ENCODE results near the gene TNFRSF8. TPM values are rescaled to one million over a fixed set of nuclear protein-coding genes. Genes with fewer than 3 reads are reported as not detected.

Gene TNFRSF8
- total RNA-seq, 4 donors from 2014 or later, result 0.83 to 2.8 (median 2.3) TPM

GRCh38 chr1:12148958-12149790 is 86.1 kb downstream of the TNFRSF8 start:
- no peak overlapping the region for H3K4me3 ChIP-seq
- peak overlapping the region in 3 of 4 donors; percentile 44 to 75 (median 75) for H3K27ac ChIP-seq (replicated peaks in 1 of 4)
- no peaks in the 10 kb centered on the region for H3K27me3 ChIP-seq
- 69% methylated on average over 5 of the region's 5 CpGs for WGBS
- intact Hi-C loops (cut with DNase I), result no loop called here
- peaks cover 0 to 5% (median 2%) of the 10 kb centered on the region in 4 donors for H3K9me3 ChIP-seq
- no peak for TF ChIP-seq POLR2AphosphoS5 (IDR thresholded peaks at IDR 0.05)
- no peak for DNase-seq (ENCODE audit: extremely low spot score)
- H3K36me3 ChIP-seq, result no peaks in the 10 kb centered on the region
- H3K4me1 ChIP-seq, result peaks cover 9 to 51% (median 41%) of the 10 kb centered on the region in 4 donors

GRCh38 chr1:12149791-12150175 is 86.7 kb downstream of the TNFRSF8 start:
- TF ChIP-seq POLR2A (IDR thresholded peaks at IDR 0.05; ENCODE audit: low read depth), result no peak
- TF ChIP-seq EP300 (IDR thresholded peaks at IDR 0.05), result no peak
- no peak for TF ChIP-seq CTCF (IDR thresholded peaks at IDR 0.05)
- no peak for TF ChIP-seq POLR2AphosphoS5 (IDR thresholded peaks at IDR 0.05)
- H3K36me3 ChIP-seq, result no peaks in the 10 kb centered on the region
- peak overlapping the region in 1 of 4 donors; percentile 59 for H3K27ac ChIP-seq (replicated peaks in 1 of 4)
- H3K9me3 ChIP-seq, result peaks cover 0 to 5% (median 2%) of the 10 kb centered on the region in 4 donors
- 87% methylated on average over 5 of the region's 6 CpGs for WGBS
- no peak overlapping the region for H3K4me3 ChIP-seq
- peaks cover 0 to 2% (median 0%) of the 10 kb centered on the region in 4 donors for H3K27me3 ChIP-seq
- intact Hi-C loops (cut with DNase I), result no loop called here
- peaks cover 6 to 48% (median 36%) of the 10 kb centered on the region in 4 donors for H3K4me1 ChIP-seq
- DNase-seq (ENCODE audit: extremely low spot score), result no peak

DNA sequence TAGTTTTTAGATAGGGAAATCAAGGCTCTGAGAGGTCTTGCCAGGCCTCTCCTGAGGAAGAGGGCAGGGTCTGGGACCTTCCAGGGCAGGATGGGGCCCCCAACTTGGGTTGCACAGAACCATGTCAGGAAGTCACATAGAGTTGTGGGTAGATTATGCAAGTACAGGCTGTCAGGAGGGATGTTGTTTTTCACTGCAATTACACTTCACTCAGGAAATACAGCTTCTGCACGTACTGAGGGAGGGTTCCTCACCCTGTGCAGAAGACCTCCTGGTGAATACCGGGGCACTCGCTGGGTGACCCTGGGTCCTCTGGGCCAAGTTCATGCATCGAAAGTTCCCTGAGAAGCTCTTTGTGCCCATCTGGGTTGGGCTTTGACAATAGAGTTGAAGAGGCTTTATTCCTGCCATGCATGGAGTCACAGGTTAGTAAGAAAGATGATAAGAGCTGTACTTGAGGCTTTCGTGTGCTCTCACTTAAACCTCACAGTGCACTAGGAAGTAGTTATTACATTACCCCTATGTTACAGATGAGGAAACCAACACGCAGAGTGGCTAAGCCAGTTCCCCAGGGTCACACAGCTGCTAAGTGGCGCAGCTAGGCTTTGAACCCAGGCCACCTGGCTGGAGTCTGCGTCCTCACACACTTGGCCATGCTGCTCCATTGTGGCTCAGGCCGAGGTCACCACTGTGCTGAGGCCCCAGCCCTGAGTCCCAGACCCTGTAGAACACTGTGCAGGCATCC is 87.5 kb downstream of the TNFRSF8 start:
- Histone ChIP-seq H3K27ac (replicated peaks in 1 of 4) (peak overlapping the region in 2 of 4 donors; percentile 31 to 59), H3K9me3 (peaks cover 0 to 5% (median 2%) of the 10 kb centered on the region in 4 donors), H3K4me3 (no peak overlapping the region), H3K4me1 (peaks cover 6 to 48% (median 34%) of the 10 kb centered on the region in 4 donors), H3K27me3 (peaks cover 0 to 10% (median 0%) of the 10 kb centered on the region in 4 donors), H3K36me3 (no peaks in the 10 kb centered on the region)
- TF ChIP-seq EP300 (IDR thresholded peaks at IDR 0.05), result no peak
- TF ChIP-seq POLR2AphosphoS5 (IDR thresholded peaks at IDR 0.05), result peak; percentile 5 to 8
- WGBS, result 87% methylated on average over 6 of the region's 9 CpGs
- intact Hi-C loops (cut with DNase I), result no loop called here
- no peak for DNase-seq (ENCODE audit: extremely low spot score)

- H3K4me1 ChIP-seq, result peaks cover 6 to 40% (median 27%) of the 10 kb centered on the region in 4 donors
Observed at GRCh38 chr1:12151465-12151864, 88.4 kb downstream of the TNFRSF8 start.

DNA sequence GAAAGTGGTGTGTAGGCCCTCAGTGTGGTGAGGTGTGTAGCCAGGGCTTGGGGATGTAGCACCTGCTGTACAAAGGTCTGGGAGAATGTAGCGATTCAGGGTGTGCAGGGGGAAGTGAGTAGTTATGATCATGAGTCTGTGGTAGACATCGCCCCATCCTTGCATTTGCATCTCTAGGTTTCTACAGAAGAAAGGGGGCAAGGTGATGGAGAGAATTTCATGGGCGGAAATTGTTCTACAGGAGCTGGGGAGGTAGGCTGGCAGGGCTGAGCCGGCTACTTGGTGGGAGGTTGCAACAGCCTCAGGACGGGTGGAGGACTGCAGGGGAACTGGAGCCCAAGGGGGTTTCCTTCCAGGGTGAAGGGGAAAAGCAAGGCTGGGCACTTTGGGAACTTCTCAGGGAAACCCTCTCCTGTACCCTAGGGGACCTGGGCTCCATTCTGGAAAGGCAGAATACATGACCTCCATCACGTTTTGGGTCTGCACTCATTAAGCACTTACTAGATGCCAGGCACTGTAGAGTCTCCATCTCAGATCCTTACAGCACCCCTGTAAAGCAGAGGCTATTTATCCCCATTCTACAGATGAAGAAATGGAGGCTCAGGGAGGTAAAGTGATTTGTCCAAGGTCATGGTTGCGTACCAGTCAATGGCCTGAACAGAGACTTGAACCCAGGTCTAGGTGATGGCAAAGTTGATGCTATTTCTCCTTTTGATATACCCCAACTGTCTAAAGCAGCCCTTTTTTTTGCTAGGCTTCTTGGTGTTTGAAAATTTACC is 89.2 kb downstream of the TNFRSF8 start:
- Histone ChIP-seq H3K4me1 (peaks cover 6 to 35% (median 24%) of the 10 kb centered on the region in 4 donors), H3K4me3 (no peak overlapping the region), H3K27ac (replicated peaks in 1 of 4) (peak overlapping the region; percentile 37 to 50 (median 47)), H3K36me3 (no peaks in the 10 kb centered on the region), H3K9me3 (peaks cover 0 to 5% (median 2%) of the 10 kb centered on the region in 4 donors), H3K27me3 (peaks cover 0 to 12% (median 0%) of the 10 kb centered on the region in 4 donors)
- 87% methylated on average over 7 of the region's 7 CpGs for WGBS
- no peak for DNase-seq (ENCODE audit: extremely low spot score)
- intact Hi-C loops (cut with DNase I), result no loop called here
- no peak for TF ChIP-seq CTCF (IDR thresholded peaks at IDR 0.05)
- TF ChIP-seq POLR2A (IDR thresholded peaks at IDR 0.05; ENCODE audit: low read depth), result no peak
- TF ChIP-seq EP300 (IDR thresholded peaks at IDR 0.05), result no peak
- TF ChIP-seq POLR2AphosphoS5 (IDR thresholded peaks at IDR 0.05), result no peak

More at GRCh38 chr1:12151465-12151864, 88.4 kb downstream of the TNFRSF8 start:
- H3K36me3 ChIP-seq, result no peaks in the 10 kb centered on the region
- no peak overlapping the region for H3K4me3 ChIP-seq
- intact Hi-C loops (cut with DNase I), result no loop called here
- TF ChIP-seq POLR2AphosphoS5 (IDR thresholded peaks at IDR 0.05) (no peak), POLR2A (IDR thresholded peaks at IDR 0.05; ENCODE audit: low read depth) (no peak), EP300 (IDR thresholded peaks at IDR 0.05) (no peak)
- peaks cover 0 to 12% (median 0%) of the 10 kb centered on the region in 4 donors for H3K27me3 ChIP-seq
- H3K9me3 ChIP-seq, result peaks cover 0 to 5% (median 2%) of the 10 kb centered on the region in 4 donors
- DNase-seq (ENCODE audit: extremely low spot score), result no peak
- WGBS, result 100% methylated on average over 2 of the region's 2 CpGs
- peak overlapping the region in 1 of 4 donors; percentile 31 for H3K27ac ChIP-seq (replicated peaks in 1 of 4)

Measured in esophagus muscularis mucosa (tissue), 4 donors.